ENCODE data around the gene VWA5B2. TPM values are rescaled to one million over a fixed set of nuclear protein-coding genes. Genes with fewer than 3 reads are reported as not detected.

VWA5B2 gene
- total and polyA plus RNA-seq, 2 experiments from 2014 or later: 0.66 TPM; not detected in 1

DNA sequence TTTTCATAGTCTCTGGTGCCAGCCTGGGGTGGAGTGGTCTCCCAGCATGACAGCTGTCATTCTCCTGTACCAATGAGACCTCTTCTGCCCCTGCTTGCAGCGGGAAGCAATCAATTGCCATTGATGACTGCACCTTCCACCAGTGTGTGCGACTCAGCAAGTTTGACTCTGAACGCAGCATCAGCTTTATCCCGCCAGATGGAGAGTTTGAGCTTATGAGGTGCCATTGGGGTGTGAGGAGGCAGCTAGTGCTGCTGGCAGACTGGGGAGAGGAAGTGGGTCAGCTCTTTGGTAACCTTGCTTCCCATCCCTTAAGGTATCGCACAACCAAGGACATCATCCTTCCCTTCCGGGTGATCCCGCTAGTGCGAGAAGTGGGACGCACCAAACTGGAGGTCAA is 47.8 kb upstream of the VWA5B2 start:
- TF ChIP-seq REST (IDR thresholded peaks at IDR 0.05; ENCODE audit: unreplicated experiment): no peak
- no peak for TF ChIP-seq CTCF (conservative IDR thresholded peaks at IDR 0.05; ENCODE audit: low read depth in 2 of 2)
- no peak for TF ChIP-seq ZNF331 (CRISPR knock-in tag; IDR thresholded peaks at IDR 0.05; ENCODE audit: low read depth)
- no peak for TF ChIP-seq ZNF462 (CRISPR knock-in tag; IDR thresholded peaks at IDR 0.05)
- no peak for TF ChIP-seq EZH2 (IDR thresholded peaks at IDR 0.05; ENCODE audit: low read depth, unreplicated experiment)
- no peak for TF ChIP-seq ETS1 (IDR thresholded peaks at IDR 0.05)
- no peak for TF ChIP-seq JUNB (IDR thresholded peaks at IDR 0.05; ENCODE audit: unreplicated experiment)
- TF ChIP-seq NANOG (IDR thresholded peaks at IDR 0.05; ENCODE audit: borderline replicate concordance): no peak
- TF ChIP-seq POLR2AphosphoS5 (IDR thresholded peaks at IDR 0.05; ENCODE audit: low read depth): no peak
- TF ChIP-seq ZNF114 (CRISPR knock-in tag; IDR thresholded peaks at IDR 0.05): no peak
- no peak for TF ChIP-seq STAT1 (IDR thresholded peaks at IDR 0.05; ENCODE audit: unreplicated experiment)
- peaks cover 30% of the 10 kb centered on the region for H3K79me2 ChIP-seq (replicated peaks; ENCODE audit: insufficient read depth)
- no peak overlapping the region for H3K27ac Mint-ChIP-seq

More for the DNA sequence above, 47.8 kb upstream of the VWA5B2 start:
- DNase-seq (ENCODE audit: low spot score): no peak
- Histone ChIP-seq H3K4me1 (ENCODE audit: insufficient read depth) (peaks cover 17% of the 10 kb centered on the region), H3K27ac (ENCODE audit: low read depth) (no peak overlapping the region), H3K27me3 (ENCODE audit: insufficient read depth) (no peaks in the 10 kb centered on the region), H3K4me3 (no peak overlapping the region), H3K36me3 (ENCODE audit: insufficient read depth) (peaks cover 28% of the 10 kb centered on the region), H3F3A (replicated peaks; ENCODE audit: low read depth) (peaks cover 7% of the 10 kb centered on the region; the same call in 1 of the 2 replicates), H3K9me2 (ENCODE audit: insufficient read depth) (no peaks in the 10 kb centered on the region), H2AFZ (no peak overlapping the region), H4K20me1 (replicated peaks; ENCODE audit: insufficient read depth) (peaks cover 4% of the 10 kb centered on the region), H3K4me2 (no peak overlapping the region)
- Mint-ChIP-seq H3K27me3 (ENCODE audit: insufficient read depth, low read depth, poor library complexity) (peaks cover 21% of the 10 kb centered on the region), H3K9me3 (no peaks in the 10 kb centered on the region; the same call in 2 of the 3 replicates), H3K4me3 (no peak overlapping the region), H3K4me1 (peaks cover 30% of the 10 kb centered on the region), H3K36me3 (ENCODE audit: low read depth) (peaks cover 85% of the 10 kb centered on the region)
- no peak for ATAC-seq
